ENCODE results near the gene RPTOR. TPM values are rescaled to one million over a fixed set of nuclear protein-coding genes. Genes with fewer than 3 reads are reported as not detected.
A peak's percentile ranks its signal among the peaks of the same experiment; 100 is the strongest.
"Not testable (repeated sequence)": the region's sequence is repeated elsewhere in the genome, so short reads cannot be mapped to it uniquely, and the experiment has no call there.

The RPTOR gene
- total RNA-seq, 1 donor from 2014 or later: 62.4 TPM

DNA sequence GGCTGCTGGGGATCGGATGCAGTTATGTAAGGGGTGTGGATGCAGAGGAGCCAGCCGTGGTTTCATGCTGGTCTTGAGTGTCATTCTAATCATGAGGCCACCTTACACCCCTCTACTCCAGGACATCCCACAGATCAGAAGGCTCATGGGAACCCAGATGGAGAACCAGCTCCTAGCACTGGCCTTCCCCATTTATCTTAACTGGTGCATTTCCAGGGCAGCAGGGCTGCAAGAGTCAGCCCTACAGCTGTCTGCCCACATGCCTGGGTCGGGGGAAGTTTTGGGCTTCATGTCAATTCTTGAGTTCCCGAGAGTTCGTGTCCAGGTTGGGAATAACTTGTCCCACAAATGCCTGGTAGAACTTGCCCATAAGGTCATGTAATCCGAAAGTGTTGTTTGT lies 29.1 kb downstream of the RPTOR start:
- intact Hi-C loops (cut with micrococcal nuclease): loop anchor here (10.0 kb wide), 1 partner anchor 411 kb away; no protein-coding TSS in a partner anchor
- no peak for DNase-seq (ENCODE audit: low spot score)
- H3K9me3 Mint-ChIP-seq: no peaks in the 10 kb centered on the region
- H3K36me3 Mint-ChIP-seq (ENCODE audit: low read depth): peaks cover 21% of the 10 kb centered on the region
- H3K27ac Mint-ChIP-seq: no peak overlapping the region
- peaks cover 32% of the 10 kb centered on the region for H3K4me1 Mint-ChIP-seq (ENCODE audit: low read depth)
- H3K4me3 Mint-ChIP-seq (ENCODE audit: low read depth): no peak overlapping the region
- no peaks in the 10 kb centered on the region for H3K27me3 Mint-ChIP-seq (ENCODE audit: low read depth)

DNA sequence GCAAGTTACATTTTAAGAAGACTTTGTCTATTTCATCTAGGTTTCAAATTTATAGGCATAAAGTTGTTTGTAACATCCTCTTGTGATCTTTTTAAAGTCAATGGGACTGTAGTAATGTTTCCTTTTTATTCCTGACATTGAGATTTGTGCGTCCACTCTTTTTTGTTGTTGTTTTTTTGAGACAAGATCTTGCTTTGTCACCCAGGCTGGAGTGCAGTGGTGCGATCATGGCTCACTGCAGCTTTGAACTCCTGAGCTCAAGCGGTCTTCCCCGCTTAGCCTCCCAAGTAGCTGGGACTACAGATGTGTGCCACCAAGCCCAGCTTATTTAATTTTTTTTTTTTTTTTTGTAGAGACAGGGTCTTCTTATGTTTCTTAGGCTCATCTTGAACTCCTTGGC lies 29.9 kb downstream of the RPTOR start:
- H3K9me3 Mint-ChIP-seq: no peaks in the 10 kb centered on the region
- peaks cover 29% of the 10 kb centered on the region for H3K4me1 Mint-ChIP-seq (ENCODE audit: low read depth)
- no peak for DNase-seq (ENCODE audit: low spot score)
- H3K36me3 Mint-ChIP-seq (ENCODE audit: low read depth): peaks cover 20% of the 10 kb centered on the region
- no peak overlapping the region for H3K4me3 Mint-ChIP-seq (ENCODE audit: low read depth)
- intact Hi-C loops (cut with micrococcal nuclease): loop anchor here (10.0 kb wide), 1 partner anchor 410 kb away; no protein-coding TSS in a partner anchor
- H3K27ac Mint-ChIP-seq: no peak overlapping the region
- H3K27me3 Mint-ChIP-seq (ENCODE audit: low read depth): no peaks in the 10 kb centered on the region

DNA sequence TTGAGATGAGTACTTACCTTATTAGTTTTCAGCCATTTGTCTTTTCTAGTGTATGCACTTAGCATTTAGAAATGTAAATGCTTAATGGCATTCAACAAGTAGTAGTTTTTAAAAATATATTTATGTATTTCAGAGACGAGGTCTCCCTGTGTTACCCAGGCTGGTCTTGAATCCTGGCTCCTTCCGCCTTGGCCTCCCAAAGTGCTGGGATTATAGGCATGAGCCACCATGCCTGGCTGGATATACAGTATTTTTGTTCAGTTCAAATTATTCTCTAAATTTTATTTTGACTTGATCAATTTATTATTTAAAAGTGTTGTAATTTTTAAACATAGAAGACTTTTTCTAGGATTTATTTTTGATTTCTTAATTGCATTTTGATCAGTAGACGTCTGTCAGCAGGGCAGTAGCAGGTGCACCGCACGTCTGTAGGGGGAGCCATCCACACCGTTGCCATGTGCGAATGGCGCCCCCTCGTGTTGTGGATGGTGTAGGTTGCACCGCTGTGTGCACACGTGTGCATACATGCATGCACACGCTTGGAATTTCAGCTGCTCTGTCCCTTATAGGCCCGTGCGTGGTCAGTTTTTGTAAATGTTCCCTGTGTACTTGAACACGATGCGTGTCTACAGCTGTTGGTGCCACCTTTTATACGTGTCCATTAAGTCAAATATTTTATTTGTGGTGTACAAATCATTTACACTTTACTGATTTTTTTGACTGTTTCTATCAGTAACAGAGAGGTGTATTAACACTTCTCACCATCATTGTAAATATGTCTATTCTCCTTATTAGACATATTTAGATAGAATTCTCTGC lies 30.6 kb downstream of the RPTOR start:
- Mint-ChIP-seq H3K4me1 (ENCODE audit: low read depth) (peaks cover 24% of the 10 kb centered on the region), H3K36me3 (ENCODE audit: low read depth) (peaks cover 20% of the 10 kb centered on the region), H3K27me3 (ENCODE audit: low read depth) (no peaks in the 10 kb centered on the region), H3K4me3 (ENCODE audit: low read depth) (no peak overlapping the region), H3K27ac (no peak overlapping the region), H3K9me3 (no peaks in the 10 kb centered on the region)
- intact Hi-C loops (cut with micrococcal nuclease): loop anchor here (1.0 to 10.0 kb wide), 2 partner anchors 148 to 410 kb away; no protein-coding TSS in a partner anchor
- peak; percentile 82 for DNase-seq (ENCODE audit: low spot score)

DNA sequence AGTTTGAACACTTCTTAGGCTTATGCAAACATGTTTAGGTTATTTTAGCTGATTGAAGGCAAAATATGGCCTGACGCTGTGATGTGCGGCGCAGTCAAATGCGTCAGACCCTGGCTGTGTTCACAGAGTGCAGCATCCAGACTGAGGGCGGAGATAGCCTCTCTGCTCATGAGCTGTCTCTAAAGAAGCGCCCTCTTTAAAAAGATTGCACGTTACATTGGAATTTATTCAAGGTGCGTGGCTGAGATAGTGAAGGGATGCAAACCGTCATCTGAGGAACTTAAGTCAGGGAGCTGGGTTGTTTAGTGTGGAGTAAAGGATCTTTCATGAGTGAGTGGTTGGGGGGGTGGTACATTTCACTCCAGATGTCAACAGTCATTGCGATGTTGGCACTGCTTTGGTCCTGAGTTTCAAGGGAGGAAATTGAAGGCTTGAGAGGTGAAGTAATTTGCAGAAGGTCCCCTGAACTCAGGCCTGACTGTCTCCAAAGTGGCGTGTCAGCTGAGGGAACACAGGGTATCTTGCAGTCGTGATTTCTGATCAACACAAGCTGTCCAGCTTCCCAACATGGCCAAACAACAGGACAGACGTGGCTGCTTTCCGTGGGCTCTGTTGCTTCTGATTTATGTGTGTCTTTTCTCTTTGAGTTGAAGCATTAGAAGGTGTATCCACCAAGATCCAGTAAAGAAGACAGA lies 33.4 kb downstream of the RPTOR start:
- no peak for DNase-seq (ENCODE audit: low spot score)
- peaks cover 20% of the 10 kb centered on the region for H3K4me1 Mint-ChIP-seq (ENCODE audit: low read depth)
- no peak overlapping the region for H3K4me3 Mint-ChIP-seq (ENCODE audit: low read depth)
- intact Hi-C loops (cut with micrococcal nuclease): loop anchor here (10.0 kb wide), 1 partner anchor 407 kb away; no protein-coding TSS in a partner anchor
- no peaks in the 10 kb centered on the region for H3K27me3 Mint-ChIP-seq (ENCODE audit: low read depth)
- H3K27ac Mint-ChIP-seq: no peak overlapping the region
- no peaks in the 10 kb centered on the region for H3K9me3 Mint-ChIP-seq
- peaks cover 14% of the 10 kb centered on the region for H3K36me3 Mint-ChIP-seq (ENCODE audit: low read depth)

DNA sequence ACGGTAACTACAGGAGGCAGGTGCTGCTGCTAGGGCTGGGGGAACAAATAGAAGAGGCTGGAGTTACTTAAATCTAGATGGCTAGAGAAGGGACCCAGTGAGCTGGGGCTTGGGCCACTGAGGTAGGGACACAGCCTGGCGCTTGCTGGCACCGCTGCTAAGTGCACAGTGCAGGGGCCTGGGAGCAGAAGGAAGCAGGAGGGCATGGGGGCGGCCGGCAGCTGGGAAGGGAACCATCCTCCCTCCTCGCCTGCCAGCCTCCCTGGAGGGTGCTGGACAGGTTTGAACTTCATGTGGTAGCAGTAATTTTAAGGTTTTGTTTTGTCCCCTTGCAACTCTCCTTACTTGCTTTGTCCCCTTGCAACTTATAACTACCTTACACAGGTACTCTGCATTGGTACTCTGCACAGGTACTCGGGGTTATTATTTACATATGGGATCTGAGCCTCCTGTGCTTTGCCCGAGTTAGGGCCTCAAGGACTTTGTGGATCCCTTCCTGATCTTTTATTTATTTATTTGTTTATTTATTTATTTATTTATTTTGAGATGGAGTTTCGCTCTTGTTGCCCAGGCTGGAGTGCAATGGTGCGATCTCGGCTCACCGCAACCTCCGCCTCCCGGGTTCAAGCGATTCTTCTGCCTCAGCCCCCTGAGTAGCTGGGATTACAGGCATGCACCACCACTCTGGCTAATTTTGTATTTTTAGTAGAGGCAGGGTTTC lies 34.2 kb downstream of the RPTOR start:
- not testable (repeated sequence) for H3K4me3 Mint-ChIP-seq (ENCODE audit: low read depth); H3K27ac Mint-ChIP-seq; H3K27me3 Mint-ChIP-seq (ENCODE audit: low read depth); H3K9me3 Mint-ChIP-seq; DNase-seq (ENCODE audit: low spot score)
- H3K36me3 Mint-ChIP-seq (ENCODE audit: low read depth): peaks cover 14% of the 10 kb centered on the region
- intact Hi-C loops (cut with micrococcal nuclease): loop anchor here (10.0 kb wide), 1 partner anchor 406 kb away; no protein-coding TSS in a partner anchor
- H3K4me1 Mint-ChIP-seq (ENCODE audit: low read depth): peaks cover 24% of the 10 kb centered on the region

DNA sequence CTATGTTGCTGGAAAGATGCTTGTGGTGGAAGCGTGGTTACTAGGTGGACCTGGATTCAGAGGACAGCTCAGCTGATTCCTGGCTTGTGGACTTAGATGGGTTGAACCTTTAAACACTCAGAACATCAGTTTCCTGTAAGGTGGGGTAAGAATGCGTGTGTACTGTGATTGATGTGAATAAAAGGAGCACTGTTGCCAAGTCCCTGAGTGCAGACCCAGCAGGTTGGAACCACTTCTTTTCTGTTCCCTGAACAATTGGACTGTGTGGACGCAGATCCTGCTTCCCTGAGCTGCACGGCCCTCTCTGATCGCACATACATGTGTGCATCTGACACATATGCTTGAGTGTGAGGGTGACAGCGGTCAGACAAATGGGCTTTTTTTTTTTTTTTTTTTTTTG lies 37.5 kb downstream of the RPTOR start:
- Mint-ChIP-seq H3K27ac (no peak overlapping the region), H3K27me3 (ENCODE audit: low read depth) (no peaks in the 10 kb centered on the region), H3K4me3 (ENCODE audit: low read depth) (no peak overlapping the region), H3K4me1 (ENCODE audit: low read depth) (peaks cover 27% of the 10 kb centered on the region), H3K36me3 (ENCODE audit: low read depth) (peaks cover 14% of the 10 kb centered on the region), H3K9me3 (no peaks in the 10 kb centered on the region)
- intact Hi-C loops (cut with micrococcal nuclease): no loop called here
- DNase-seq (ENCODE audit: low spot score): no peak

DNA sequence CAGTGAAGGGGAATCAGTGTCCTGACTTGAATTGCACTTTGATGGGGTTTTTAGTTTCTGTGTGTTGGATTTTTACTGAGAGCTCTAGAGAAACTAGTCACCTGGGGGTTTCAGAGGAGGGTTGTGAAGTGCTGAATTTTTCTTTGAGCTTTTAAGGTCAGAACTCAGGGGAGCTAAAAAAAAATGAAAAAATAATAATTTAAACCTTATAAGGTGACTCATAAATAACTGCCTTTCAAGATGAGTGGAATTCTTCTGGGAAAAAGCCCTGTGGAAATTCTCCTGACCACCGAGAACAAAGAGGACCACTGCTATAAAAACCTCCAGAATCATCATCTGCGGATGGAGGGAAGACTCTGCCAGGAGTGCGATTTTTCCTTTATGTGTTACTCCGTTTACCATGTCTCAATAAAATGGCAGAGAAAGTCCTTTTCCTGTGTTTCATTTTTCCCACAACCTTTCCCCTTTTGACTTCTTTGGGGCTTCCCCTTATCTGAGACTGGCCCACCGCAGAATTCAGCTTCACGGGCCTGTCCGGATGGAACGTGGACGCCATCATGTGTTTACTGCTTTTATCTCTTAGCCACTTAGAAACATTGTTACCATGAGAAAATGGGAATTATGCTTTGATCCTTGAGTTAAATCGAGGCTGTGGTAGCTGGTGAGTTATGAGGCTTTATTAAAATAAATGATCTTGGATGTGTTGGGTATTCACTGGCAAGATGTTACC lies 39.7 kb downstream of the RPTOR start:
- DNase-seq (ENCODE audit: low spot score): no peak
- intact Hi-C loops (cut with micrococcal nuclease): no loop called here
- peaks cover 10% of the 10 kb centered on the region for H3K36me3 Mint-ChIP-seq (ENCODE audit: low read depth)
- H3K9me3 Mint-ChIP-seq: no peaks in the 10 kb centered on the region
- no peak overlapping the region for H3K27ac Mint-ChIP-seq
- peaks cover 29% of the 10 kb centered on the region for H3K4me1 Mint-ChIP-seq (ENCODE audit: low read depth)
- no peak overlapping the region for H3K4me3 Mint-ChIP-seq (ENCODE audit: low read depth)
- no peaks in the 10 kb centered on the region for H3K27me3 Mint-ChIP-seq (ENCODE audit: low read depth)

DNA sequence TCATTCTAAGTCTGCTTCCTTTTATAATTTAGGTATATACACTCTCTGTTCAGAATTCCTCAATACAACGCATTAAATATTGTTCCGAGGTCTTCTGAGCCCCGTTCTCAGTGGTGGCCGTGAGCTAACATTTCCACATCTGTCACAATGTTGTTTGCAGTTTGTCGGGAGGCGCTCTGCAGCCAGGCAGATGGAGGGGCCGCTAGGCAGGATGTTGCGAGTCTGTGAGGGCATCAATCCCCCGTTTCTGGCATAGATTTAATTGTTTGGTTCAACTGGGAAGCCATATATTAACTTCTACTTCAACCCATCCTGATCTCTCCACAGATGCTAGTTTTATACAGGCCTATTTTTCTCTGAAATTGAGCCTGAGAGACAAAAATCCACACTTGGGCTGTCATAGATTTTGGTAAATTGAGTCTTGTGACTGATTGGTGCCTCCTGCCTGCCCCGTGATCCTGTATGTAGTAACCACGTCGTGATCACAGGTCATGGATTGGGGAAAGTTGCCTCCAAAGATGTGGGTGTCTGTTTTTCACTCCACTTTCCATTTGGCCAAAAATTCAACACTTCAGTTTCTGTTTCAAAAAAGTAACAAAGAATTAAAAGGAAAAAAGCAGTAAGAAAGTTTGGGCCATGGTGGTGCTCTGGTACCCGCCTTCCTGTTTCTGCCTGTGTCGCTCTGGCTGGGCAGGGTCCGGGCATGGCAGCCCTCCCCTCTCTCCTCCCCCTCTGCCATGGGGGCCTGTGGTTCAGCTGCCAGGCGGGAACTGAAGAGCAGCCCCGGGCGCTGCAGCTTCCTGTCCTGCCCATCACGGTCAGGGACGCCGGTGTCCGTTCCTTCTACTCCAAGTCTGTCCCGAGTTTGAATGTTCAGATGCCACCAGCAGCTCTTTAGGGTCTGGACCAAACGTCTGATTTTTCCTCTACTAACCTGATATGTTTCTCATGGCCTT lies 41.5 kb downstream of the RPTOR start:
- DNase-seq (ENCODE audit: low spot score): no peak
- Mint-ChIP-seq H3K4me1 (ENCODE audit: low read depth) (peaks cover 39% of the 10 kb centered on the region), H3K27ac (peak overlapping the region; percentile 40), H3K36me3 (ENCODE audit: low read depth) (peaks cover 10% of the 10 kb centered on the region), H3K4me3 (ENCODE audit: low read depth) (peak overlapping the region; percentile 35), H3K27me3 (ENCODE audit: low read depth) (no peaks in the 10 kb centered on the region), H3K9me3 (no peaks in the 10 kb centered on the region)
- intact Hi-C loops (cut with micrococcal nuclease): no loop called here

DNA sequence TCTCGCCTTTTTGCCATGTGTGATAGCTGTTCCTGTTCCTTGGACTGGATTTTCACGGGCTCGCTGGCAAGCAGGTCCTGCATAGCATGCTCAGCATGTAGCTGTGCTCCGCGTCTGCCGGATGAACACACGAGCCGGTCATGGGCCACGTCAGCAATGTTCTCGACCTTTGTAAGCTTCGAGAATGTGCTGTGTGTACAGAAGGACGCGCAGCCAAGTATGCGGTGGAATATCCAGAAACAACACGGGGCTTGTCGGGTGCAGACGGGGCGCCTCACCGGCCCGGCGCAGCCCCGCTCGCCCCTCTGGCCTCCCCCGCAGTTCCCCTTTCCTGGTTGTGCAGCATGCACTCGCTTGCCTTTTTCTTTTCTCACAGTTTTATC lies 42.2 kb downstream of the RPTOR start:
- peak overlapping the region; percentile 36 for H3K27ac Mint-ChIP-seq
- peaks cover 8% of the 10 kb centered on the region for H3K36me3 Mint-ChIP-seq (ENCODE audit: low read depth)
- H3K4me3 Mint-ChIP-seq (ENCODE audit: low read depth): peak overlapping the region; percentile 35
- intact Hi-C loops (cut with micrococcal nuclease): no loop called here
- no peaks in the 10 kb centered on the region for H3K27me3 Mint-ChIP-seq (ENCODE audit: low read depth)
- no peak for DNase-seq (ENCODE audit: low spot score)
- H3K4me1 Mint-ChIP-seq (ENCODE audit: low read depth): peaks cover 46% of the 10 kb centered on the region
- no peaks in the 10 kb centered on the region for H3K9me3 Mint-ChIP-seq

DNA sequence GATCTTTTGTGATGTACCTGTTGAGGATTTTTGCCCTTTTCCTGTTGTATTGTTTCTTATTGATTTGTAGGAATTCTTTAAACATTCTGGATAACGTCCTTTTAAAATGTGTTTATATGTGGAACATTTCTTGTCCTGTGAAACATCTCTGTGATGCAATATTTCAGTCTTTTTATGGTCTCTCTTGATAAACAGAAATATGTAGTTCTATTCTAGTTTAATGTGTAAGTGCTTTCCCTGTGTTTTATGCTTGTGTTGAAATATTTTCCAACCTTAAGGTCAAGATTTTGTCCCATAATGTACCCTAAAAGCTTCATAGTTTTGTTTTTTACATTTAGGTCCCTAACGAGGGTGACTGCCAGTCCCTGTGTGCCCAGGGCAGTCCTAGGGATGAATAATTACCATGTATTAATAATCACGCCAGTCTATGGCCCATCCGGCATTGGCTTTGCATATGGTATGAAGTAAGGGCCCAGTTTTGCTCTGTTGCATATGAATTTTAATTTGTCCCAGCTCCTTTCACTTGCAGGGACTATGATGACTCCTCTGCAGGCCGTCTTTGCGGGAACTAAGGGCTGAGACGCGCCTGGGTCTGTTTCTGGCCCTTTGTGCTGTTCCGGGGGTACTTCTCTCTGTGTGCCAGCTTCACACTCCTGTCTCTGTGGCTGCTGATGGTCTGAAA lies 44.2 kb downstream of the RPTOR start:
- no peaks in the 10 kb centered on the region for H3K9me3 Mint-ChIP-seq
- no peak overlapping the region for H3K4me3 Mint-ChIP-seq (ENCODE audit: low read depth)
- H3K27me3 Mint-ChIP-seq (ENCODE audit: low read depth): no peaks in the 10 kb centered on the region
- H3K27ac Mint-ChIP-seq: no peak overlapping the region
- peaks cover 3% of the 10 kb centered on the region for H3K36me3 Mint-ChIP-seq (ENCODE audit: low read depth)
- intact Hi-C loops (cut with micrococcal nuclease): no loop called here
- DNase-seq (ENCODE audit: low spot score): no peak
- peaks cover 49% of the 10 kb centered on the region for H3K4me1 Mint-ChIP-seq (ENCODE audit: low read depth)

DNA sequence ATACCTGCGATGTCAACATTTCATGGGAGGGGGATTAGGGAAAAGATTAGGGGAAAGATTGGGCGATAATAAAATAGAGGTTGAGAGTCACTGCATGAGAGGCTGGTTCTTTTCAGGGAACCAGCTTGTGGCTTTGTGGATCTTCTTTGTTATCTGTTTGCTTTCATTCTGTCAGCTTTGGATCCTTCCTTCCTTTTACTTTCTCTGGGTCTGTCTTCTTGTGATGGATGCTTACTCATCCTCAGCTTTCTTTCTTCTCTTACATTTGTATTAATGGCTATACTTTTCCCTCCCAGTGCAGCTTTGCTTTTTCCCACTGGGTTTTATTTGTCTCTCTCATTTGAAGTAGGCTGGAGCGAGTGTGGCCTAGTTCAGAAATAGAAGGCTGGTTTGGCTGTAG lies 47.1 kb downstream of the RPTOR start:
- intact Hi-C loops (cut with micrococcal nuclease): loop anchor here (5.0 kb wide), 1 partner anchor 301 kb away; no protein-coding TSS in a partner anchor
- Mint-ChIP-seq H3K4me3 (ENCODE audit: low read depth) (no peak overlapping the region), H3K27ac (peak overlapping the region; percentile 14)

More for the DNA sequence above, 47.1 kb downstream of the RPTOR start:
- no peaks in the 10 kb centered on the region for H3K27me3 Mint-ChIP-seq (ENCODE audit: low read depth)
- H3K4me1 Mint-ChIP-seq (ENCODE audit: low read depth): peaks cover 46% of the 10 kb centered on the region
- no peaks in the 10 kb centered on the region for H3K36me3 Mint-ChIP-seq (ENCODE audit: low read depth)
- H3K9me3 Mint-ChIP-seq: no peaks in the 10 kb centered on the region
- no peak for DNase-seq (ENCODE audit: low spot score)
